IMR-90 (cell line): ENCODE results near the gene C19orf85. TPM values are rescaled to one million over a fixed set of nuclear protein-coding genes. Genes with fewer than 3 reads are reported as not detected.
A peak's percentile ranks its signal among the peaks of the same experiment; 100 is the strongest.

Experiments used
- ATAC-seq: fragments of 200-7000 bp; cut with Tn5 transposase; 2 replicates; pipeline ENCODE4 v1.9.1; 2020; ENCODE audit warnings: low read depth, mild to moderate bottlenecking, moderate library complexity
- BruUV-seq: library from RNA; stranded (reverse); fragments of 400-500 nt; replicated peaks from 2 replicates; lab custom pipeline; 2021; lab: Mats Ljungman, UMichigan
- CTCF ChIA-PET: fragments of 300-600 bp; formaldehyde crosslinking; extraction: SDS; loops from one replicate; lab custom pipeline; 2021; ENCODE audit warnings: antibody characterized with exemption; lab: Yijun Ruan, JAX
- POLR2A ChIA-PET: fragments of 300-600 bp; sonication (Branson Sonifier 250); formaldehyde crosslinking; loops from one replicate; lab custom pipeline; 2022; ENCODE audit warnings: antibody characterized with exemption; ENCODE audit not compliant: unreplicated experiment; lab: Charles Lee
- DNase-seq: peaks from one replicate; pipeline ENCODE4 v3.0.0; 2013
- H2AFZ ChIP-seq: replicated peaks from 2 replicates; pipeline ENCODE3; 2013; ENCODE audit warnings: low read length, mild to moderate bottlenecking; ENCODE audit not compliant: poor library complexity
- H2AK5ac ChIP-seq: 2 replicates; pipeline ENCODE4 v1.6.1; 2013; ENCODE audit warnings: low read depth, low read length, inconsistent platforms
- H2AK9ac ChIP-seq: replicated peaks from 2 replicates; pipeline ENCODE3; 2013; ENCODE audit warnings: mild to moderate bottlenecking, low read depth, low read length, moderate library complexity; ENCODE audit not compliant: poor library complexity
- H2BK120ac ChIP-seq: 2 replicates; pipeline ENCODE4 v1.6.1; 2013; ENCODE audit warnings: low read depth, low read length, inconsistent platforms
- H2BK15ac ChIP-seq: 3 replicates; pipeline ENCODE4 v1.6.1; 2013; ENCODE audit warnings: low read depth, low read length, inconsistent platforms
- H2BK20ac ChIP-seq: 2 replicates; pipeline ENCODE4 v1.6.1; 2013; ENCODE audit warnings: low read depth, mild to moderate bottlenecking, inconsistent platforms, low read length, moderate library complexity
- H2BK5ac ChIP-seq: 2 replicates; pipeline ENCODE4 v1.6.1; 2013; ENCODE audit warnings: mild to moderate bottlenecking, low read depth, low read length, inconsistent platforms; ENCODE audit not compliant: poor library complexity, severe bottlenecking
- H3K14ac ChIP-seq: replicated peaks from 2 replicates; pipeline ENCODE4 v1.6.1; 2013; ENCODE audit warnings: low read depth, low read length, inconsistent platforms
- H3K18ac ChIP-seq: 2 replicates; pipeline ENCODE4 v1.6.1; 2013; ENCODE audit warnings: low read depth, low read length, control low read depth
- H3K23ac ChIP-seq: 2 replicates; pipeline ENCODE4 v1.6.1; 2013; ENCODE audit warnings: low read depth, low read length, inconsistent platforms
- H3K27ac ChIP-seq: 2 replicates; pipeline ENCODE4 v1.5.1; 2013; ENCODE audit warnings: mild to moderate bottlenecking, control low read depth, low read length; ENCODE audit not compliant: insufficient read depth
- H3K27me3 ChIP-seq: 2 replicates; pipeline ENCODE4 v1.6.1; 2013; ENCODE audit warnings: low read length; ENCODE audit not compliant: control insufficient read depth, insufficient read depth
- H3K36me3 ChIP-seq: 2 replicates; pipeline ENCODE4 v1.6.1; 2013; ENCODE audit warnings: low read length, mixed read lengths; ENCODE audit not compliant: control insufficient read depth, insufficient read depth
- H3K4ac ChIP-seq: 2 replicates; pipeline ENCODE4 v1.6.1; 2013; ENCODE audit warnings: low read depth, low read length, inconsistent platforms
- H3K4me1 ChIP-seq: 2 replicates; pipeline ENCODE4 v1.6.1; 2013; ENCODE audit warnings: low read length, mixed read lengths; ENCODE audit not compliant: control insufficient read depth, insufficient read depth
- H3K4me2 ChIP-seq: 2 replicates; pipeline ENCODE4 v1.6.1; 2013; ENCODE audit warnings: low read depth, mild to moderate bottlenecking, control low read depth, low read length, moderate library complexity
- H3K4me3 ChIP-seq: 2 replicates; pipeline ENCODE4 v1.5.1; 2013; ENCODE audit warnings: low read depth, mild to moderate bottlenecking, control low read depth, low read length, moderate library complexity; ENCODE audit not compliant: insufficient read depth
- H3K56ac ChIP-seq: 2 replicates; pipeline ENCODE4 v1.6.1; 2013; ENCODE audit warnings: low read length, inconsistent platforms; ENCODE audit not compliant: insufficient read depth; ENCODE audit errors: extremely low read depth
- H3K79me1 ChIP-seq, 2 experiments: 2 replicates each; pipeline ENCODE4 v1.6.1; 2013; ENCODE audit warnings: low read length in 2 of 2, inconsistent platforms in 1 of 2, low read depth in 1 of 2
- H3K9ac ChIP-seq: 2 replicates; pipeline ENCODE4 v1.6.1; 2013; ENCODE audit warnings: low read depth, low read length, control low read depth
- H3K9me1 ChIP-seq: 2 replicates; pipeline ENCODE4 v1.6.1; 2013; ENCODE audit warnings: low read length, inconsistent platforms; ENCODE audit not compliant: insufficient read depth
- H3K9me3 ChIP-seq: 2 replicates; pipeline ENCODE4 v1.6.1; 2013; ENCODE audit warnings: low read length; ENCODE audit not compliant: control insufficient read depth, insufficient read depth
- H4K20me1 ChIP-seq: 2 replicates; pipeline ENCODE4 v1.6.1; 2013; ENCODE audit warnings: low read length, inconsistent platforms; ENCODE audit not compliant: insufficient read depth
- H4K5ac ChIP-seq: 2 replicates; pipeline ENCODE4 v1.6.1; 2013; ENCODE audit warnings: mild to moderate bottlenecking, low read depth, low read length, control low read depth
- H4K8ac ChIP-seq, 2 experiments: 2 replicates each; pipeline ENCODE4 v1.6.1; 2013; ENCODE audit warnings: low read depth in 2 of 2, low read length in 2 of 2, control low read depth in 1 of 2, inconsistent platforms in 1 of 2
- H4K91ac ChIP-seq: 2 replicates; pipeline ENCODE4 v1.6.1; 2013; ENCODE audit warnings: low read depth, low read length, inconsistent platforms; ENCODE audit not compliant: insufficient read depth
- BHLHE40 ChIP-seq: fragments of 150-350 bp; IDR thresholded peaks from 2 replicates; pipeline ENCODE4 v1.6.1; 2016; ENCODE audit warnings: mild to moderate bottlenecking, low read depth, low read length
- CEBPB ChIP-seq: IDR thresholded peaks from 2 replicates; pipeline ENCODE4 v1.6.1; 2012; ENCODE audit warnings: low read depth, low read length, improper control_type of control experiment
- FOS ChIP-seq: fragments of 150-350 bp; IDR thresholded peaks from 2 replicates; pipeline ENCODE4 v1.6.1; 2016; ENCODE audit warnings: low read depth, low read length
- MAFK ChIP-seq: IDR thresholded peaks from 2 replicates; pipeline ENCODE4 v1.6.1; 2012; ENCODE audit warnings: low read depth, low read length, improper control_type of control experiment
- MXI1 ChIP-seq: IDR thresholded peaks from 2 replicates; pipeline ENCODE4 v1.6.1; 2012; ENCODE audit warnings: low read depth, mild to moderate bottlenecking, low read length, moderate library complexity, borderline replicate concordance
- NFE2L2 ChIP-seq: fragments of 150-350 bp; IDR thresholded peaks from 2 replicates; pipeline ENCODE4 v1.6.1; 2016; ENCODE audit warnings: low read depth, mild to moderate bottlenecking, low read length
- POLR2A ChIP-seq: IDR thresholded peaks from 2 replicates; pipeline ENCODE4 v1.6.1; 2012; ENCODE audit warnings: mild to moderate bottlenecking, low read depth, low read length
- RAD21 ChIP-seq: IDR thresholded peaks from 2 replicates; pipeline ENCODE4 v1.6.1; 2012; ENCODE audit warnings: low read length, improper control_type of control experiment
- RCOR1 ChIP-seq: IDR thresholded peaks from 2 replicates; pipeline ENCODE4 v1.6.1; 2012; ENCODE audit warnings: mild to moderate bottlenecking, low read length, improper control_type of control experiment; ENCODE audit not compliant: insufficient replicate concordance
- RFX5 ChIP-seq: IDR thresholded peaks from 2 replicates; pipeline ENCODE4 v1.8.0; 2012; ENCODE audit warnings: low read depth, mild to moderate bottlenecking, low read length, moderate library complexity
- SMC3 ChIP-seq: fragments of 150-350 bp; IDR thresholded peaks from 2 replicates; pipeline ENCODE4 v1.6.1; 2016; ENCODE audit warnings: low read depth, mild to moderate bottlenecking, antibody characterized with exemption, low read length, moderate library complexity
- WGBS, 2 experiments: methylation state at CpG; one replicate each; pipeline versions ENCODE4 v1.1.5 to v1.1.7; 2013; ENCODE audit warnings: missing lambda C conversion rate in 2 of 2; ENCODE audit not compliant: insufficient read length in 1 of 2; ENCODE audit errors: extremely low coverage in 2 of 2; 5-methylcytosine and 5-hydroxymethylcytosine counted together
- dilution Hi-C: fragments of 300-500 bp; cut with HindIII; formaldehyde crosslinking; loops from one replicate; pipeline ENCODE4 v1.14.3; 2018; ENCODE audit warnings: low sequenced_read_pairs; ENCODE audit not compliant: unreplicated experiment
- in situ Hi-C: fragments of 300-500 bp; cut with MboI; formaldehyde crosslinking; loops from 3 replicates; pipeline ENCODE4 v1.14.3; 2019; ENCODE audit warnings: low sequenced_read_pairs, inconsistent platforms, mixed read lengths
- intact Hi-C: fragments of 100-400 bp; cut with micrococcal nuclease; formaldehyde crosslinking; loops from 2 replicates; pipeline ENCODE4 v1.10.0; 2022
- polyA plus RNA-seq, 3 experiments: library from polyadenylated mRNA; depleted of rRNA; stranded (reverse); fragments of >200 nt; gene quantifications; 2 replicates each; pipeline ENCODE4 v1.2.3, GENCODE V29; 2012; ENCODE audit warnings: low replicate concordance in 1 of 3
- total RNA-seq: library from RNA; depleted of rRNA; stranded (reverse); fragments of >200 nt; gene quantifications from 2 replicates; pipeline ENCODE4 v1.2.3, GENCODE V29; 2012
- TF ChIP-seq, protein P1 (sequence below): fragments of 150-350 bp; IDR thresholded peaks from 2 replicates; pipeline ENCODE4 v1.6.1; 2017; ENCODE audit warnings: mild to moderate bottlenecking, antibody characterized with exemption, low read length, low read depth
- TF ChIP-seq, protein P2 (sequence below): fragments of 150-350 bp; IDR thresholded peaks from 2 replicates; pipeline ENCODE4 v1.6.1; 2016; ENCODE audit warnings: low read depth, mild to moderate bottlenecking, low read length, moderate library complexity, borderline replicate concordance

C19orf85 gene
- total and polyA plus RNA-seq, 2 of the 4 experiments (the other 2 are of a cell fraction): not detected

DNA sequence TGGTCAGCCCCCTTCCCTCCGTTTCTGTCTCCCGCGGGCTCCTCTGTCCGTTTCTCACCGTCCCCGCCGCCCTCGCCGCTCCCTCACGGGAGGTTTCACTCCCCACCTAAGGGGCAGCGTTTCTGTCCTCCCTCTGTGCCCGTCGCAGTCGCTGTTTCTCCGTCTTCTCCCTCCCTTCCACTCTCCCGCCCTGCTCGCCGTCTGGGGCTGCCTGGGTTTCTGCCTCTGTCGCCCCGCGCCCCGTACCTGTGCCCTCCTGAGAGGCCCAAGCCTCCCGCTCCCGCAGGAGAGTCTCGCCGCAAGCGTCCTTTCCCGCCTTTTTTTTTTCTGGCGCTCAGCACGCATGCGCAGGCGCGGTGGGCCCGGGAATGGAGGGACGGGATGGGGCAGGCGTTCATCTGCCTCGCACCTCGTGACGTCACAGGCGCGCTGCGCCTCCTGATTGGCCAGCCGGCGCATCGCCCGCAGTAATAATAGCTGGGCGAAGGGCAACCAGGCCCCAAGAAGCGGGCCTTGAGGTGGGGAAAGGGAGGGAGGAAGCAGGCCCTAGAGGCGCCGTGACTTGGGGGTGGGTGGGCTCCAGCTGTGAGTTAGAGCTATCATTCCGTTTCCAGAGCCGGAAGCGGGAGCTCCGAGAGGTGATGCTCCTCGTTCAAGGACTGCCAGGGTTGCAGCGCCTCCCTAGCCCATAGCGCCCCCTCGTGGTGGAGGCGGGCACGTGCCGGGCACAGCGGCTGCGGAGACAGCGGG, 39.1 kb upstream of the C19orf85 start (continued):
- TF ChIP-seq, protein P1, sequence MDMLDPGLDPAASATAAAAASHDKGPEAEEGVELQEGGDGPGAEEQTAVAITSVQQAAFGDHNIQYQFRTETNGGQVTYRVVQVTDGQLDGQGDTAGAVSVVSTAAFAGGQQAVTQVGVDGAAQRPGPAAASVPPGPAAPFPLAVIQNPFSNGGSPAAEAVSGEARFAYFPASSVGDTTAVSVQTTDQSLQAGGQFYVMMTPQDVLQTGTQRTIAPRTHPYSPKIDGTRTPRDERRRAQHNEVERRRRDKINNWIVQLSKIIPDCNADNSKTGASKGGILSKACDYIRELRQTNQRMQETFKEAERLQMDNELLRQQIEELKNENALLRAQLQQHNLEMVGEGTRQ: peak; percentile 72; the same call in 1 of the 2 replicates
- TF ChIP-seq POLR2A: peak; percentile 62; the same call in 1 of the 2 replicates
- no peak for TF ChIP-seq MAFK
- TF ChIP-seq RFX5: peak; percentile 99

GRCh38 chr19:55503157-55503501, 38.6 kb upstream of the C19orf85 start:
- no peak overlapping the region; a peak in 1 of 4 replicates for H4K8ac ChIP-seq
- peaks cover 10% of the 10 kb centered on the region; the same call in 1 of the 2 replicates for H3K36me3 ChIP-seq
- H3K27me3 ChIP-seq: no peaks in the 10 kb centered on the region
- no peak for DNase-seq
- no peaks in the 10 kb centered on the region for H4K20me1 ChIP-seq
- in situ Hi-C loops: no loop called here
- no peak overlapping the region for H3K18ac ChIP-seq
- no peak overlapping the region for H3K27ac ChIP-seq
- H2BK120ac ChIP-seq: no peak overlapping the region
- ChIA-PET CTCF (interaction anchor here (0.5 to 1.8 kb wide), 12 partner anchors 8 to 131 kb away, joined by 3 to 24 read pairs (median 6); partner anchors contain the start of genes ISOC2, ZNF628 and ZNF865), POLR2A (no interaction called here)
- H2BK5ac ChIP-seq: no peak overlapping the region
- H3K9ac ChIP-seq: no peak overlapping the region
- H3K4me3 ChIP-seq: no peak overlapping the region
- H2BK20ac ChIP-seq: no peak overlapping the region
- H3K9me1 ChIP-seq: no peaks in the 10 kb centered on the region
- H3K9me3 ChIP-seq: no peaks in the 10 kb centered on the region
- dilution Hi-C loops: no loop called here
- H3K79me1 ChIP-seq: no peaks in the 10 kb centered on the region
- no peak overlapping the region for H4K5ac ChIP-seq
- BruUV-seq: no TSS peak
- H3K14ac ChIP-seq: no peak overlapping the region
- H3K23ac ChIP-seq: no peak overlapping the region
- WGBS, 2 experiments: 88% methylated on average over 15 of the region's 17 CpGs; no CpG with 5 or more reads in 1 of the 2 experiments
- no peaks in the 10 kb centered on the region for H3K4me1 ChIP-seq
- peak overlapping the region; percentile 80 for H2AK9ac ChIP-seq
- no peak for ATAC-seq
- H4K91ac ChIP-seq: no peak overlapping the region
- no peak overlapping the region for H3K56ac ChIP-seq
- intact Hi-C loops: loop anchor here (5.0 kb wide), 1 partner anchor 96 kb away; the partner anchor contains the start of gene UBE2S
- H2BK15ac ChIP-seq: no peak overlapping the region
- no peak overlapping the region for H2AK5ac ChIP-seq
- H3K4ac ChIP-seq: no peak overlapping the region
- H3K4me2 ChIP-seq: no peak overlapping the region
- peak overlapping the region; percentile 97 for H2AFZ ChIP-seq
- no peak for TF ChIP-seq MXI1
- no peak for TF ChIP-seq BHLHE40
- TF ChIP-seq, protein P1: no peak
- no peak for TF ChIP-seq FOS
- no peak for TF ChIP-seq NFE2L2
- no peak for TF ChIP-seq RFX5
- TF ChIP-seq, protein P2, sequence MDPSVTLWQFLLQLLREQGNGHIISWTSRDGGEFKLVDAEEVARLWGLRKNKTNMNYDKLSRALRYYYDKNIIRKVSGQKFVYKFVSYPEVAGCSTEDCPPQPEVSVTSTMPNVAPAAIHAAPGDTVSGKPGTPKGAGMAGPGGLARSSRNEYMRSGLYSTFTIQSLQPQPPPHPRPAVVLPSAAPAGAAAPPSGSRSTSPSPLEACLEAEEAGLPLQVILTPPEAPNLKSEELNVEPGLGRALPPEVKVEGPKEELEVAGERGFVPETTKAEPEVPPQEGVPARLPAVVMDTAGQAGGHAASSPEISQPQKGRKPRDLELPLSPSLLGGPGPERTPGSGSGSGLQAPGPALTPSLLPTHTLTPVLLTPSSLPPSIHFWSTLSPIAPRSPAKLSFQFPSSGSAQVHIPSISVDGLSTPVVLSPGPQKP: no peak
- TF ChIP-seq MAFK: no peak
- no peak for TF ChIP-seq RAD21
- TF ChIP-seq CEBPB: no peak
- TF ChIP-seq SMC3: no peak
- no peak for TF ChIP-seq RCOR1
